H54 (cell line): ENCODE results near the gene MIEF1.
"Not testable (repeated sequence)": the region's sequence is repeated elsewhere in the genome, so short reads cannot be mapped to it uniquely, and the experiment has no call there.

Source experiments
- DNase-seq: peaks from one replicate; pipeline ENCODE4 v3.0.0; 2011; ENCODE audit warnings: low spot score, mixed read lengths; ENCODE audit not compliant: insufficient read length
- FAIRE-seq: peaks from 3 replicates; lab custom pipeline; 2011; peaks lifted over from hg19 to GRCh38; lab: Jason Lieb, UNC
- POLR2A ChIP-seq: IDR thresholded peaks from 2 replicates; pipeline ENCODE4 v1.6.1; 2011; ENCODE audit warnings: low read depth, mild to moderate bottlenecking, low read length

MIEF1 gene

DNA sequence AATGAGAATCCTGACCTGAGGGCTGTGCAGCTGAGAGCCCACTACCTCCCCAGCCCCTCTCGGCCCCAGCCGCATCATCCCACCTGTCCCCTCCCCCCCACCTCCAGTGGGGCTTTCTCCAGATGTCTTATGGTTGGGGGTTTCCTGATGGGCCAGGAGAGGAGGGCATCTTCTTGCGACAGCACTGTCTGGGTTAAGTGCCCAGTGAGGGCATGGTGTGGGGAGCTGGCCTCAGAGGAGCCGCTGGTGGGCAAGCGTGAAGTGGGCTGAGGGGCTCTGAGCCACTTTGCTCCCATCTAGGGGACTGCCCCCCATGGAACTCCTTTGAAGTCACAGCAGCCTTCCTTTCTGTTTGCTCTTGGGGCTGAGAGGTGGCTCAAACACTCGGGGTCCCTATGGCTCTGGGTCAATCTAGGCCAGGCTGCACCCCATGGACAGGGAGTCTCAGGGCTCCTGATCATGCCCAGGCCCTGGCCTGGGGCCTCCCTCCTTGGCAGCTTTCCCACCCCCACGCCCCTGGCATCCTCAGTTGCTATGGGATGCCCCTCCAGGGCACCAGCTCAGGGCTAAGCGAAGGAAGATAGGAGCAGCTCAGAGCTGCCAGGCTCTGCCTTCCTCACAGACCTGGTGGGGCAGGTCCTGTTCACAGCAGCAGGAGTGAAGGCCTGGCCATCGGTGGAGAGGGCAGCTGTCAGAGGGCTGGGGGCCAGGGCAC is 11.0 kb upstream of the MIEF1 start:
- FAIRE-seq = no peak
- TF ChIP-seq POLR2A = no peak

DNA sequence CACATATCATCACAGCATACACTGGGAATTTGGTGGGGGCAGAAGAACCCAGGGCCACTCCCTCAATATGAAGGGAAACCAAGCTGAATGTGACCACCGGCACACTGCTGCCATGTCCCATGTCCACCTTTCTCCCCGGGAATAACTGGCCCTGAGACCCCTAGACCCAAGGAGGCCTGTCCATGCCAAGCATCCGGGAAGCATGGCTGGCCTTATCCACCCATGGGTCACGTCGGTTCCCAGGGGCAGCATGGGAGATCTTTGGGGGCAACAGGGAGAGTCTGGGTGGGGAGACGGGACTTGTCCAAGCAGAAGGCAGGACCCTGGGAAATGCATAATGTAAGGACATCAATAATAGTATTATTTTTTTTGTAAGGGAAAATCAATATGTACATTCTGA is 10.4 kb upstream of the MIEF1 start:
- DNase-seq = no peak
- TF ChIP-seq POLR2A = no peak
- FAIRE-seq = no peak

More for the DNA sequence above, 11.0 kb upstream of the MIEF1 start:
- no peak for DNase-seq

DNA sequence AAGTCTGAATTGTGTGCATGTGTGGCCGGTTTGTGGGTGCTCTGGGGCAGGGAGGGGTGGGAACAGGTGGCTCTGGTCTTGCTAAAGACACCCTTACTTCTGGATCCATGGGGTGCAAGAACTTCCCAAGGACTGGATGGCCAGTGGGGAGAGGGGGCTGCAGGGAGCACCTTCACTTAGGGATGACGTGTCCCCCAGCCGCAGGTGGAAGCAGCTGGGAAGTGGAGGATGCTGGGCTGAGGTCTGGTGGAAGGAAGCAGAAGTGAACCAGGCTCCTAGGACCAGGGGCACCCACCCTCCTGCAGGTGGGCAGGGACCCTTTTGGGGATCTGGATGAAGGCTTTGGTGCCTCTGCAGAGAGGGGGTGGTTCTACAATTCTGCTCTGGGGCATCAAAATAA is 9.9 kb upstream of the MIEF1 start:
- FAIRE-seq (no peak), DNase-seq (no peak)
- no peak for TF ChIP-seq POLR2A

DNA sequence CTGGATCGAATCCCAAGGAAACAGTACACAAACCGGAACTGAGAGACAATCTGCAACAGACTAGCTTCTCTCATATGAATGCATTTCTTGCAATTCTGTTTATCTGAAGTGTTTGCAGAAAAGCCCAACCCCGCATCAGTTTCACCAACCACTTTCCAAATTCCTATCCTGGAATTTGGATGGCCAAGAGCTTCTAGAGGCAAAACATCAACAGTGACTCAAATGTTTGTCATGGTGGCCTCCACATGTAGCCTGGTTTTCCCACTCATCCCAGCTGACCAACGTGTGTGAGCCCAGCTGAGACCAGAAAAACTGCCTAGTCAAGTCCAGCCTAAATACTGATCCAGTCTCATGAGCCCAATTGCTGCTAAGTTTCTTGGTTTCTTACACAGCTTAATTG is 8.3 kb upstream of the MIEF1 start:
- DNase-seq (peak; percentile 67), FAIRE-seq (no peak)
- TF ChIP-seq POLR2A = no peak

DNA sequence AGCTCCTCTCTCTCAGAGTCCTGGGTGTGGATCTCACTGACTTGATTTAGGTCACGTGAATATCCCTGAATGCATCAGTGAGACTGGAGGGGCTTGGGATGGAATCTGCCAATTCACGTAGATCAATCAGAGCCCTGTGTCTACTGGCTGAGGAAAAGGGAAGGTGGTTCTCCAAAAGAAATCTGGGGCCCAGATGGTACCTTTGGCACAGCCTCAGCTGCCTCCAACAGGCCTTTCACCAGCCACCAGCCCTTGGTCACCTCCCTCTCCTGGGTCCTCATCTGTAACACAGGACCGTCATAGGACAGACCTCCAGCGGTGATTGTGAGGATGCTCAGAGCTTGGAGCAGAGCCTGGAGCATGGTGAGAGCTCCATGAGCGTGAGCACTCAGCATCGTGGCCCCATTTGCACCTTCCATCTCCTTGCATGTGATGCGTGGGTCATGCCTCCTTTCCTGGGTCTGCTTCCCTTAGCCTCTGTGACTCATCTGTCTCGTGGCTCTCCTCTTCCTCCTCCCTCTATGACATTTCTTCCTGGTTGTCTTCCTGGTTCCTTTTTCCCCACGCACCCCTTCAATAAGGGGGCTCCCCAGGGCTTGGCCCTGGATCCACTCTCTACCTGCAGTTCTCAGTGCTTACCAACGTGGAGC is 7.5 kb upstream of the MIEF1 start:
- FAIRE-seq (no peak), DNase-seq (no peak)
- no peak for TF ChIP-seq POLR2A

DNA sequence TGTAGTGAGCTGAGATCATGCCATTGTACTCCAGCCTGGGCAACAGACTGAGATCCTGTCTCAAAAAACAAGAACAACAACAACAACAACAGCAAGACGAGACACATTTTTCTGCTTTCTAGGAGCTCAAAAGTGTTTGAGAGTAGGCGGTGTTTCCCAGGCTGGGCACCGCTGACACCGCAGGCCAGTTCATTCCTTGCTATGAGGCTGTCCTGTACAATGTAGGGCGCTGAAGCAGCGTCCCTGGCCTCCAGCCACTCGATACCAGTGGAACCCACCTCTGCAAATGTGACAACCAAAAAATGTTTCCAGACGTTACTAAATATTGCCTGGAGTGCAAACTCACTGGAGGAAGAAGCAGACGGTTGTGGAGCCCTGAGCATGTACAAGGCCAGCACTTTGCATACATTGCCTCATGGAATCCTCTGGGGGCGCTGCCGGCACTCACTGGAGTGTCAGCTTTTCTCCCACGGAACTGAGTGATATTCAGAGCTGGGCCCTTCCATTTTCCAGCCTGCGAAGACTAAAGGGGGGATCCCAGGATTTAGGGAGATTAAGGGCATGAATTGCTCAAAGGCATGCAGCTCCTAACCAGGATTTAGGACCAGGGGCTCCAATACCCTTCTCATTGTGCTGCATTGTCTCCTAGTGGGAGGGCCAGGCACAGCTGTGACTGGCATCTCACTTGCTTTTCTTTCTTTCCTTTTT is 5.8 kb upstream of the MIEF1 start:
- no peak for FAIRE-seq
- no peak for TF ChIP-seq POLR2A

DNA sequence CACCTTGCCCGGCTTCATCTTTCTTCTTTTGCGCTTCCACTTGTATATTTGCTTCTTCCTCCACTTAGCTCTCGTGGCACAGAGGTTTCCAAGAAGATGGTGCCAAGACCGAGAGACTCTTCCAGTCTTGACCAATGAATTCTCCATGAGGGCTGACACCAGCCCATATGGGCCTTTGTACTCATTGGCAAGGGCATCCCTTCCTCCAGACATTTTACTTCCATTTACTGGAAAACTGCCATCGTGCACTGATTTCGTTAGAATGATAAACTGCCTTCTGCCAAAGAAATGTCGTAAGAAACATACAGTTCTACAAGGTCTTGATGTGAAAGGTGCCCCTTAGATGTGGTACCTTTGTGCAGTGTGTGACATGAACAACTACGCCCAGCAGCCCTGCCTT is 4.7 kb upstream of the MIEF1 start:
- TF ChIP-seq POLR2A = no peak
- FAIRE-seq (no peak), DNase-seq (no peak)

More for the DNA sequence above, 5.8 kb upstream of the MIEF1 start:
- peak; percentile 39 for DNase-seq

DNA sequence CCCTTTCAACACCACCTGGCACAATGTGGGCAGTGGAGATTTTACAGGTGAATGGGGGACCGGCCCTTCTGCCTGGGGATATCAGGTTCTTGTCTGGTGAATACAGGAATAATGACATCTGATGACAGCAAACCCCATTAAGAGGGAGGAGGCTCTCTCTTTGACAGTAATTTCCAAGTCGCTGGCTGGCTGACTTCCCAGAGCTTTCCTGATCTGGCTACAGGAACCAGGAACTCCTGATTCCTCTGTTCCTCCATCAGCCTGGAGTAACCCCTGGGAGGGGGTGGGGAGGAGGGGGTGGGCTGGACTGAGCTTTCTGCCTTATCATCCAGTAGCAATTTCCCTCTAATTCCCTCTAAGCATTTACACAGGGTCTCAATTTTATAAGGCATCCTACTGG is 3.7 kb upstream of the MIEF1 start:
- no peak for DNase-seq
- FAIRE-seq = no peak
- TF ChIP-seq POLR2A = no peak

DNA sequence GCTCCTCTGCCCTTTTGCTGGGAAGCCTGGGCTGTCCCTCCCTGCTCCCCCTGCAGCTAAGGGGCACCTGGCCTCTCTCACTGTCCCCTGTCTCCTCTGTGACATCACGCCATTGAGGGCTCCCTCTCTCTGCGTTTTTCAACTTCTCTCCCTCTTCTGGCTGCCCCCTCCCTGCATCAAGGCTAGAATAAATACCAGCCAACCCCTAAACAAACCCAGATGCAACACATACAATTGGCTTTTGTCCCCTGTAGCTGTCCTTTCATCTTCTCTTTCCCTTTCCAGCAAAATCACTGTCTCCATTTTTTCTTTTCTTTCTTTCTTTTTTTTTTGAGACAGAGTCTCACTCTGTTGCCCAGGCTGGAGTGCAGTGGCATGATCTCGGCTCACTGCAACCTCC is 3.3 kb upstream of the MIEF1 start:
- TF ChIP-seq POLR2A = no peak
- FAIRE-seq (no peak), DNase-seq (no peak)

DNA sequence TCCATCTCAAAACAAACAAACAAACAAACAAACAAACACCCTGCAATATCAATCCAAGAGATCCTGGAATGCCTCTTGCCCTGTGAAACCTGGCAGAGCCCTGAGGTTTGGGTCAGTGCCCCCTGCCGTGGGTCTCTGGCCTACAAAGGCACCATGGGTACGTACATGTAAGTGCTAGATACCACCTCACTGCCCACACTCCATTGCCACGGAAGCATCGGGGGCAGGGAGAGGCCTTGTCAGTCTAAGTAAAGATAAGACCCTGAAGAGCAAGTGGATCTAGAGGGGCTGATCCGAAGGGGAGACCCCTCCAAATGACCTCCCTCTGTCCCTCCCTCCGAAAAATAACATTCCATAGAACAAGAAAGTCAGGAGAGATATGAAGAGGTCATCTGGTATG is 2.0 kb upstream of the MIEF1 start:
- FAIRE-seq (no peak), DNase-seq (no peak)
- no peak for TF ChIP-seq POLR2A

DNA sequence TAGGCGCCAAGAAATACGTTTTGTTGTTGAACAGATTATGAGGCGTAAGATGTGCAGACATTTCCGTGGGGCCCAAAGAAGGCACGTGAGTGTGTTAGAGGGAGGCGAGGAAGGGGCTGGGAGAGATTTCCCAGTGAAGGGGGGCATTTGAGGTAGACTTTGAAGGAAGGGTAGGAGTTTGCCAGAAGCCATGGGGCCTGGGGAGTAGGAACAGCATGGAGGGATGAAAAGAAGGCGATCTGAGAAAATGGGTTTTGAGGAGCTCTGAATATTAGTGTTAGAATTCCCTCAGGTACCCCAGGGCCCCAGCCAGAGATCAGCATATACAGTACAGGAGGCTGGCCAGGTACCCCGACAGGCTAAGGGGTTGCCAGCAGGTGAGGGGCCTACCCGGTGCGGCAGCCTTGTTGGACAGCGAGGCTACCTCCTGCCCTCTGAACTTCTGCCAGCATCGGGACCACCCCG is 414 bp upstream of the MIEF1 start:
- DNase-seq (no peak), FAIRE-seq (no peak)
- TF ChIP-seq POLR2A = no peak

DNA sequence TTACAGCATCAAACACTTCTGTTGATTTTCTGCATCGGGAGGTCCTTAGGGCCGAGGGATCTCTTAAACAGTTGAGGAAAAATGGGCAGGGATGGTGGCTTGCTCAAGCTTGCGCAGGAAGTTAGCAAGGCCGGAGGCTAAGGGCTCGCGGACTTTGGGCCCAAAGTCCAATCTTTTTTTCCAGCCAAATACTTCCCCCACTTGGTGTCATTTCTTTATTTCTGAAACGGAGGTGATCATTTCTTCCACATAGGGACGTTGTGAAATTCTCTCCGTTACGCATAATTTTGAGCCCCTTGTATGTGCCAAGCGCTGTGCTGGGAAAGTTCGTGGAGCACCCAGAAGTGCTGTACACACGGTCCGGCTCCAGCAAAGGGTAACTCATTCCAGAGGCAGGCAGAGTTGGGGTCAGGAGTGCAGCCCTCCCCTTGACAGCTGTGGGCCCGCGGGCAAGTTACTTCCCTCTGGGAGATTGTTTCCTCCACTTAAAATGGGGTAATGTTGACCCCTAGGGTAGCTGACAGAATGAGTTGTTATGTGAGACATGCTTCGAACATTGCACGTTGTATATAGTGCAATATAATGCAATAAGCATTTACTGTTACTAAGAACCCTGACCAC is 809 bp downstream of the MIEF1 start:
- FAIRE-seq = no peak
- no peak for DNase-seq
- TF ChIP-seq POLR2A = no peak

DNA sequence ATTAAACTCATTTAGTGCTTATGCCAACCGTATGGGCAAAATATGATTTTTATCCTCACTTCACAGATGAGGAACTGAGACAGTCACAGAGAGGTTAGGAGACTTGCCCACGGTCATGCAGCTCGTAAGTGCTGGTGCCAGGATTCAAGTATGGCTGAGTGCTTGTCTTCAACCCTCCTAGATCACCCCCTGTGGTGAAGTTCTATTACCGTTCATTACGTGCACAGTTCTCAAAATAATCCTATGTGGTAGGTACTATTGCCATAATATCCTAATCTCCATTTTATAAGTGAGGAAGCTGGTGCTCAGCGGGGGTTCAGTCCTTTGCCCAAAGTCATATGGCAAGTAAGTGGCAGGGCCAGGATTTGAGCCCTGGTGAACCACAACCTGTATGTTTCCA is 1.5 kb downstream of the MIEF1 start:
- DNase-seq (no peak), FAIRE-seq (no peak)
- no peak for TF ChIP-seq POLR2A

DNA sequence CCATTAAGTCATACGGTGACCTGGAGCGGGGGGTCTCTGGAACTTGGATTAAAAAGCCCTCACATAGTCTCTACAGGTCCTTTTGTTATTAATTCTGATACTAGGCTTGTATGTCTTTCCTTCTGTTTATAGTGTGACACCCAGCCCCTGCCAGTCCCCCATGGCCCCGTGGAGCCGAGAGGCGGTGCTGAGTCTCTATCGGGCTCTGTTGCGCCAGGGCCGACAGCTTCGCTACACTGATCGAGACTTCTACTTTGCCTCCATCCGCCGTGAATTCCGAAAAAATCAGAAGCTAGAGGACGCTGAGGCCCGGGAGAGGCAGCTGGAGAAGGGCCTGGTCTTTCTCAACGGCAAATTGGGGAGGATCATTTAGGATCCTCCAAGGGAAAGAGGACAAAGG is 2.0 kb downstream of the MIEF1 start:
- TF ChIP-seq POLR2A = no peak
- no peak for FAIRE-seq
- no peak for DNase-seq

DNA sequence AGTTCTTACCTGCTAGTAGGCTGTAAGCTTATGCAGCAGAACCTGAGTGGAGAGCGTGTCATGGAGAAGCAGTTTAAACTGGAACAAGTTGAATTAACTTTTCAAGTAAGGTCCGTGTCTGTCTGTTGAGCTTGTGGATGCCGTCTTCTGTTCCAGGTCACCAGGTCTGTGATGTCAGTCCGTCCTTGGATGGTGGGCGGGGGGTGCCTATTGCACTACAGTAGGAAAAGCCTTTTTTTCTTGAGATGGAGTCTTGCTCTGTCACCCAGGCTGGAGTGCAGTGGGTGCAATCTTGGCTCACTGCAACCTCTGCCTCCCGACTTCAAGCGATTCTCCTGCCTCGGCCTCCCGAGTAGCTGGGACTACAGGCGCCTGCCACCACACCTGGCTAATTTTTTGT is 4.9 kb downstream of the MIEF1 start:
- FAIRE-seq, DNase-seq: not testable (repeated sequence)
